Right kidney (tissue), 1 donor: Measurements from ENCODE around the gene RIC8A.
"Not testable (repeated sequence)": the region's sequence is repeated elsewhere in the genome, so short reads cannot be mapped to it uniquely, and the experiment has no call there.

Source experiments
- DNase-seq: peaks from one replicate; pipeline ENCODE4 v3.0.0-alpha.2; 2016

The RIC8A gene

GRCh38 chr11:238346-238745 lies 30.8 kb downstream of the RIC8A start:
- not testable (repeated sequence) for DNase-seq

DNA sequence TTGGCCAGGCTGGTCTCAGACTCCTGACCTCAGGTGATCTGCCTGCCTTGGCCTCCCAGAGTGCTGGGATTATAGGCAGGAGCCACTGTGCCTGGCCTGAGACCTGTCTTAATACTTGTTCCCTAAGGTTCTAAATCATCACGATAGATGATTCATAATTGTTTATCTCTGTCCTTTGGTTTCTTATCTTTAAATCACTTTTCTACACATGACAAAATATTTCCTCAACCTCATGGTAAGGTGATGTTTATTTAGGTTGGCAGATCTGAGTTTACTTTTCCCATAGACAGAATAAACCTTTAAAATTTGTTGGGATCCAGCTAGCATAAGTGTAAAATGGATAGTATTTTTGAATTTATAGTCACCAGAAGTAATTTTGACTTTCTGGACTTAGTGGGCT lies 32.8 kb downstream of the RIC8A start:
- DNase-seq: no peak

DNA sequence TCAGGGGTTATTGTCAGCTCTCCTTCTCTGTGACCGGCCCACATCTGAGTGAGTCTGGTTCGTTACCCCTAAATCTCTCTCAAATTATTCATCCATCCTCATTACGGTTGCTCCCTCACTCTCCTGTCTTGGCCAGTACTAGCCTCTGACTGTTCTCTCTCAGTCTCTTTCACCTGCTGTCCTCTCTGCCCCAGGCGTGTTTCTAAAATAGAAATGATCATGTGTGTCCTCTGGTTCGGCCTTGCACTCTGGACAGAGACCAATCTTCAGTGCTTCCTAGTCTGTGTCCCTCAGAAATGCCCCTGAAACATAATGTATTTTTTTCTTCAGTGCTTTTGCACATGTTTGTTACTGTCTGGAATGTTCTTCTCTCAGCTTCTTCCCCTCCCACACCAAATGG lies 34.1 kb downstream of the RIC8A start:
- no peak for DNase-seq

DNA sequence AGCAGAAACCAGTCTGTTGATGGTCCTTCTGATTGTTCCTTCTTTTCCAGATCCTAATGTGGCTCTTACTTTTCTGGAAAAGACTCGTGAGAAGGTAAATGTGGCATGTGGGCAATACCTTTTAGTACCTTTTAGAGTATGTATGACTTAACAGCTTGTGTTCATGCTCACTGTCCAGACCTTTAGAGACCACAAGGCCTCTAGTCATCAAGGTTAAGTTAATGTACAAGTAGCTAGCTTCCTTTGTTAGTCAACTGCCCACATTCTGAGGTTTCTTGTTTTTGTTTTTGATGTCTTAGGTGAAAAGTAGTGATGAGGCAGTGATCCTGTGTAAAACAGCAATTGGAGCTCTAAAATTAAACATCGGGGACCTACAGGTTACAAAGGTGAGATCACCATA lies 36.9 kb downstream of the RIC8A start:
- no peak for DNase-seq

DNA sequence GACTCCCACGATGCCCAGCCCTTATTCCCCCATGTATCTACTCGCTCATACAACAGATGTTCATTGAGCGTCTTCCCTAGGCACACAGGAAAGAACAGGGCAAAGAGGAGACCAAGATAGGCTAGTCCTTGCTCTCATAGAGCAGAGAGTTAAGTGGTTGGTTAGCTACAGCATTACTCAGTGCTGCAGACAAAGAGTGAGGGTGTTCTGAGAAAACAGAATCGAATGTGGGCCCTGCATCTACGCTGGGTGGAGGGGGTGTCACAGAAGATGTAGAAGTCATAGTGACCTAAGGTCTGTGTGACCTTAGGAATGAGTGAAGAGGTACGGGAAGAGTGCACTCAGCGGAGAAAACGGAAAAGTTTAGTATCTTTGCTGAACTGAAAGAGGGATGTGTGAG lies 41.6 kb downstream of the RIC8A start:
- no peak for DNase-seq

DNA sequence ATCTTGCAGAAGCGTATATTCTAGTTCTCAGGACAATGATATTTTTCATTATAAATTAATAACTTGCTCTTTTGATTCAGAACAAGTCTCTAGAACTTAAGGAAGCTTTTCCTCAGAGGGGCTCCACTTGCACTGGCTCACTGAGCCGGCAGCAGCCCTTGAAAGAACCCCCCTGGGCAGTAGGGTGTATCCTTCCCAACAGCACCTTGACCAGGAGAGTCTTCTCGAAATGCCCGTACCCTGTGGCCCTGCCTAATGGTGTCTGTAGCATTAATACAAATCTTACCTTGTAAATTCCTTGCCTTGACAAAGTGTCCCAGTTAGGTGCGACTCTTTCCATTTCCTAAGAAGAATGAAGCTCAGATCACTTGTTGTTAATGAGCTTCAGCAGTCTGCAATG lies 42.8 kb downstream of the RIC8A start:
- no peak for DNase-seq

GRCh38 chr11:250740-251299 lies 43.3 kb downstream of the RIC8A start:
- no peak for DNase-seq

- DNase-seq: no peak
Observed at GRCh38 chr11:251550-251949, 44.0 kb downstream of the RIC8A start.

- no peak for DNase-seq
Observed at GRCh38 chr11:252666-253065, 45.2 kb downstream of the RIC8A start.

- no peak for DNase-seq
Observed at GRCh38 chr11:253160-253885, 45.8 kb downstream of the RIC8A start.

GRCh38 chr11:253886-254270 lies 46.4 kb downstream of the RIC8A start:
- no peak for DNase-seq

DNA sequence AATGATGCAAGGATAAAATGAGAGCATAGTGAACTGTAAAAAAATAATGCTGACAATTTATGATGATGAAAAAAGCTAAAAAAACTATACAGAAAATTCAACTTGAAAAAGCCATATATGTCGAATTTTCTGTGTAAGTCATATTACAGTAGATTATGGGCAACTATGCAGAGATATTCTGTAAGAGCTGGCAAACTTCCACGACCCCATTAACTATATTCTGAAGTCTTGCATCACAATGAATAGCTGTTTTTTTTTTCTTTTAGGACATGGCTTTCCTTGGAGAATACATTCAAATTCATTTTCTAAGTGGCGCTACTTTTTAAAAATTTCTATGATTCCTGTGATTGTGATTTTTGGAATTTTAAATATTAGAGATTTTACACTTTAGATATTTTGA lies 47.7 kb downstream of the RIC8A start:
- no peak for DNase-seq

- DNase-seq: no peak
Observed at GRCh38 chr11:255816-256215, 48.3 kb downstream of the RIC8A start.

DNA sequence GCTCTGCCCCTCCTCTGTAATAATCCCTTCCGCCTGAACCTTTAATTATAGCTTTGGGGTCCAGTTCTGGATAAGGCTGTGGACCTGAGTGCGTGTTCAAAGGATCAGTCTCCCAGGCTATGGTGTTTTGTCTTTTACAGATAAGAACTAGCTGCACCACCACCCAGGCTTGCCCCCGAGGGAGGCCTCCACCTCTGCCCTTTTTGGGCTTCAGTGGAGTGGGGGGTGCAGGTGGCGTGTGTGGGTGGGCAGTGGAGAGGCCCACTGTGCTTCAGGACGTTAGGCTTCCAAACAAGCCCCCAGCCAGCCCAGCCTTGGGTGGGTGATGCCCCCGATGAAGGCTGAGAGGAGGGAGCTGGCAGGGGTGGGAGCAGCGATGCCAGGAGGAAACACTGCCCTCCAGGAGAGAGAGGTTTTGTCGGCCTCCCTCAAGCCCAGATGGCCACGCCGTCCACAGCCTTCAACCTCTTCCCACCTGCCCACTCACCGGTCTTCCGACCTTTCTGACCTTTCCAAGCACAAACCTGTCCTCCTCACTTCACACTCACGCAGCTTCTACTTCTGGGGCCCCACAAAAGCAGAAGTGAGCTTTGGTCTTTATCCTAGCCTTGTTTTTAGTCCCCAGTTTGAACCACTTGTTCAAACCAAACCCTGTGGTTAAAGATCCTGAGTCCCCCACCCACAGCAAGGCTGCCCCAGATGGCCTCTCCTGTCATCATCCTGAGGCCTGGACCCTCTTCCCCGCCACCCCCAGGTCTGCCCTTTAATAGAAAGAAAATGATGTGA lies 49.6 kb downstream of the RIC8A start:
- no peak for DNase-seq

DNA sequence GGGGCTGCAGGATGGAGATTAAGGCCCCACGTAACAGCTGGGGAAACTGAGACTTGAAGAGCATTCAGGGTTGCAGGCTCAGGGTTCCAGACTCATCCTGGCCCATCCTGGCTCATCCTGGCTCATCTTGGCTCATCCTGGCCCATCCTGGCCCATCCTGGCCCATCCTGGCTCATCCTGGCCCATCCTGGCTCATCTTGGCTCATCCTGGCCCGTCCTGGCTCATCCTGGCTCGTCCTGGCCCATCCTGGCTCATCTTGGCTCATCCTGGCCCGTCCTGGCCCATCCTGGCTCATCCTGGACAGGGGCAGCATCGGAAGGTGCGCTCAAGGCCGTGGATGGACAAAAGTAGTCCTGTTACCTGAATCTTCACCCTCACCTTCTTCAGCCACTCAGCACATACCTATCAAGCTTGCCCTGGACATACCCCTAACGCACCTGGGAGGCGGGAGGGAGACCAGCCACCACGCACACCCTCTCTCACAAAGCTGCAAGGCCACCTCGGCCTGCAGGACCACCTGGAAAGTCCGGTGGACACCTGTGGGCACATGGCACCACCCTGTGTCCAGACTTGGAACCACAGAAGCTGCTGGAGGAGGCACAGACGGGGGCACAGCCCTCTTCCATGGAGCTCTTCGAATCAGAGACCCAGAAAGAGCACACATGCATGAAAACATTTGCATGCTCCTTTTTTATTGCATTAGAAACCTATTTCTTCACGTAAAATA lies 50.4 kb downstream of the RIC8A start:
- DNase-seq: no peak

DNA sequence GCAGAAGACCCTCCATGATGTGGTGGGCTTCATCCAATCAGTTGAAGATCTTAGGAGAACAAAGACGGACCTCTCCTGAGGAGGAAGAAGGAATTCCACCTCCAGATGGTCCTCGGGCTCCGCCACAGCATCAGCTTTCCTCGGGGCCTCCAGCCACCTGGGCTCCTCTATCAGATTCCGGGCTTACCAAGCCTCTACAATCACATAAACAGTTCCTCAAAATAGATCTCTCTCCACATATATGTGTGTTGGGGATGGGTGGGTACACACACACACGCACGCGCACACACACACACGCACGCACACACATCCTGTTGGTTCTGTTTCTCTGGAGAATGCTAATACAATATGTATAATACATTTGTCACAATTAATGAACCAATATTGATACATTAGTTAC lies 51.9 kb downstream of the RIC8A start:
- DNase-seq: no peak

GRCh38 chr11:261624-262023 lies 54.1 kb downstream of the RIC8A start:
- no peak for DNase-seq
